ENCODE data around the gene AHSA1. TPM values are rescaled to one million over a fixed set of nuclear protein-coding genes. Genes with fewer than 3 reads are reported as not detected.

AHSA1 gene
- total RNA-seq, 2 donors from 2014 or later: 112 to 316 TPM

DNA sequence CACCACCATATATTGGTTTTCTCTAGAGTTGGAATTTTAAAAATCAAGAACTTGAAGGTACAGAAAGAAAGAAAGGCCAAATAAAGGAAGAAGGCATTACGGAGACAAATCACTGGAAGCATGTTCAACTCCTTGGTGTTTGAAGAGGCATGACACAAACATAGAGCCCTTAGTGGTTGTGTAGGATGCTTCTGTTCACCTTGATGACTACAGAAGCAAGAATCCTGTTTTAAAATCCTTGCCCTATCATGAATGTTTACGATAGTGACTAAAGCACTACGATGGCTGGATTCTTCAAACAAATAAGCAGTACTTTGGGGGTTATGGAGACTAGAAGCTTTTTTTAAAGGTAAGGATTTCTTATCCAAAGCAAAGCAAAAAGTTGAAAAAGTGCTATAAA is 51.0 kb downstream of the AHSA1 start:
- Histone ChIP-seq H3K9me3 (no peaks in the 10 kb centered on the region), H3K4me1 (no peaks in the 10 kb centered on the region), H3K9ac (ENCODE audit: low read depth in 2 of 2, low read length in 2 of 2) (no peak overlapping the region), H3K27me3 (no peaks in the 10 kb centered on the region), H3K4me3 (no peak overlapping the region), H3K27ac (no peak overlapping the region), H3K36me3 (no peaks in the 10 kb centered on the region)
- DNase-seq: no peak
- intact Hi-C loops (cut with DNase I): no loop called here
- TF ChIP-seq, protein P1, sequence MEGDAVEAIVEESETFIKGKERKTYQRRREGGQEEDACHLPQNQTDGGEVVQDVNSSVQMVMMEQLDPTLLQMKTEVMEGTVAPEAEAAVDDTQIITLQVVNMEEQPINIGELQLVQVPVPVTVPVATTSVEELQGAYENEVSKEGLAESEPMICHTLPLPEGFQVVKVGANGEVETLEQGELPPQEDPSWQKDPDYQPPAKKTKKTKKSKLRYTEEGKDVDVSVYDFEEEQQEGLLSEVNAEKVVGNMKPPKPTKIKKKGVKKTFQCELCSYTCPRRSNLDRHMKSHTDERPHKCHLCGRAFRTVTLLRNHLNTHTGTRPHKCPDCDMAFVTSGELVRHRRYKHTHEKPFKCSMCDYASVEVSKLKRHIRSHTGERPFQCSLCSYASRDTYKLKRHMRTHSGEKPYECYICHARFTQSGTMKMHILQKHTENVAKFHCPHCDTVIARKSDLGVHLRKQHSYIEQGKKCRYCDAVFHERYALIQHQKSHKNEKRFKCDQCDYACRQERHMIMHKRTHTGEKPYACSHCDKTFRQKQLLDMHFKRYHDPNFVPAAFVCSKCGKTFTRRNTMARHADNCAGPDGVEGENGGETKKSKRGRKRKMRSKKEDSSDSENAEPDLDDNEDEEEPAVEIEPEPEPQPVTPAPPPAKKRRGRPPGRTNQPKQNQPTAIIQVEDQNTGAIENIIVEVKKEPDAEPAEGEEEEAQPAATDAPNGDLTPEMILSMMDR (IDR thresholded peaks at IDR 0.05): no peak

DNA sequence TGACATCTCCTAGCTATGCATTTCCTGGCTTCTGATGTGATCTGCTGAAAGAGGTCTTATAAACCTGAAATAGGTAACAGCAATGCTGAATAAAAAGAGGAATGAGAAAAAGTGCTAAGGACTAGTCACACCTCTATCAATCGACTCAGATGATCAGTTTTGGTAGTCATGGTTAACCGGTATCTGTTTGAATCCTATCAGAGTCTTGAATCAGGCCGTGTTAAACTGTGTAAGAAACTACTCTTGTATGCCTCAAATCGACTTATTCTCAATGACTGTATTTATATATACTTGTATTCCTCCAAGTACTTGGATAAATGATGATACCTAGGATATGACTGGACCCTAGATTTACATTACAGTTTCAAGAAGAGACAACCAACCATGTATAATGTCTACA is 51.5 kb downstream of the AHSA1 start:
- intact Hi-C loops (cut with DNase I): no loop called here
- Histone ChIP-seq H3K36me3 (no peaks in the 10 kb centered on the region), H3K4me3 (no peak overlapping the region), H3K27me3 (no peaks in the 10 kb centered on the region), H3K4me1 (no peaks in the 10 kb centered on the region), H3K27ac (no peak overlapping the region), H3K9ac (ENCODE audit: low read depth in 2 of 2, low read length in 2 of 2) (no peak overlapping the region), H3K9me3 (no peaks in the 10 kb centered on the region)
- TF ChIP-seq, protein P1 (IDR thresholded peaks at IDR 0.05): no peak
- DNase-seq: no peak

- intact Hi-C loops (cut with DNase I): no loop called here
- H3K27me3 ChIP-seq: no peaks in the 10 kb centered on the region
- no peak for DNase-seq
- no peak overlapping the region for H3K9ac ChIP-seq (ENCODE audit: low read depth in 2 of 2, low read length in 2 of 2)
- no peaks in the 10 kb centered on the region for H3K36me3 ChIP-seq
- TF ChIP-seq, protein P1 (IDR thresholded peaks at IDR 0.05): no peak
- no peak overlapping the region for H3K27ac ChIP-seq
- no peaks in the 10 kb centered on the region for H3K9me3 ChIP-seq
- H3K4me3 ChIP-seq: no peak overlapping the region
- H3K4me1 ChIP-seq: no peaks in the 10 kb centered on the region
Measured at GRCh38 chr14:77511486-77512162, 53.7 kb downstream of the AHSA1 start.

DNA sequence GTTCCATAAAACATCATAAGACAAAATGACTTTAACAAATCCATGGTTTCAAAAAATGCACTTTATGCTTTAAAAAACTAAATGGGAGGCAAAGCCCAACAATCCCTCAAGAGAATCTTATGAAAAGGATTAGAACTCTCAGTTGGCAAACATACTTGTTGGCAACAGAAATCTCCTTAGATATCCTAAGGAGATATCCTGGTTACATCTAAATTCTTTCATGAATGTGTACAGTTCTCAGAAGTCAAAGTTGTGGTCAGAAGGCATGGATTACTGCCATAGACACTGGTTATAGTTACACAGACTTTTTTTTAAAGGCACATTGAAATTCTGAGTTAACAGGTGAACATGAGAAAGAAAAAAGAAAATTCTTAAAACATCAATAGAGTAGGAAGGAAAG is 58.2 kb downstream of the AHSA1 start:
- H3K4me3 ChIP-seq: no peak overlapping the region
- no peaks in the 10 kb centered on the region for H3K9me3 ChIP-seq
- TF ChIP-seq, protein P1 (IDR thresholded peaks at IDR 0.05): no peak
- no peak for DNase-seq
- no peak overlapping the region for H3K9ac ChIP-seq (ENCODE audit: low read depth in 2 of 2, low read length in 2 of 2)
- no peaks in the 10 kb centered on the region for H3K4me1 ChIP-seq
- no peak overlapping the region for H3K27ac ChIP-seq
- peaks cover 5% of the 10 kb centered on the region for H3K36me3 ChIP-seq
- intact Hi-C loops (cut with DNase I): no loop called here
- H3K27me3 ChIP-seq: no peaks in the 10 kb centered on the region

Other genes starting within 250 kb of the AHSA1 start
- gene NGB, start 186.9 kb upstream of the AHSA1 start, total RNA-seq: 1 to 10 TPM in 1 of 2 donors, not detected in 1; 1.5 TPM
- gene POMT2, start 137.2 kb upstream of the AHSA1 start, total RNA-seq: 10 to 100 TPM; 13.0 to 37.7 TPM
- 10 to 100 TPM; 31.2 to 33.6 TPM for gene GSTZ1, start 137.1 kb upstream of the AHSA1 start, total RNA-seq
- gene TMED8, start 81.0 kb upstream of the AHSA1 start, total RNA-seq: 1 to 10 TPM; 8.6 to 9.4 TPM
- gene SAMD15, start 80.7 kb upstream of the AHSA1 start, total RNA-seq: under 1 TPM in 1 of 2 donors, not detected in 1; 0.72 TPM
- gene NOXRED1, start 34.6 kb upstream of the AHSA1 start, total RNA-seq: under 1 TPM; 0.35 to 0.82 TPM
- gene VIPAS39, start 492 bp upstream of the AHSA1 start, total RNA-seq: 10 to 100 TPM; 16.3 to 17.5 TPM
- gene ISM2, start 40.7 kb downstream of the AHSA1 start, total RNA-seq: 1 to 10 TPM in 1 of 2 donors, not detected in 1; 1.2 TPM
- 10 to 100 TPM; 68.3 to 70.1 TPM for gene SPTLC2, start 158.5 kb downstream of the AHSA1 start, total RNA-seq
- 10 to 100 TPM; 11.5 to 13.3 TPM for gene ALKBH1, start 249.9 kb downstream of the AHSA1 start, total RNA-seq